Measurements from ENCODE around the gene FOXD3. TPM values are rescaled to one million over a fixed set of nuclear protein-coding genes. Genes with fewer than 3 reads are reported as not detected.

FOXD3 gene
- 5.2 TPM for total RNA-seq

- Histone ChIP-seq H3K27me3 (ENCODE audit: control insufficient read depth in 3 of 3, insufficient read depth in 3 of 3, low read length in 3 of 3) (peaks cover 90 to 98% (median 91%) of the 10 kb centered on the region in 3 donors), H3K9ac (ENCODE audit: low read depth in 1 of 3, low read length in 3 of 3) (peak within 1 kb of the TSS in 1 of 3 donors; percentile 54), H3K4me1 (ENCODE audit: control insufficient read depth in 3 of 3, insufficient read depth in 3 of 3, low read length in 3 of 3) (peaks cover 11 to 30% (median 27%) of the 10 kb centered on the region in 3 donors), H3K36me3 (ENCODE audit: control insufficient read depth in 3 of 3, insufficient read depth in 3 of 3, low read length in 3 of 3) (no peaks in the 10 kb centered on the region), H3K4me3 (ENCODE audit: low read length in 3 of 3) (peak within 1 kb of the TSS; percentile 51 to 63 (median 58)), H3K9me3 (ENCODE audit: control insufficient read depth in 3 of 3, low read length in 3 of 3) (no peaks in the 10 kb centered on the region), H3K27ac (ENCODE audit: low read depth, low read length) (no peak within 1 kb of the TSS)
Observed at GRCh38 chr1:63322114-63322943, at the start of gene FOXD3. TSS of gene FOXD3 (plus strand) at chr1:63322567. CDS start at chr1:63323059, 492 bp downstream.

GRCh38 chr1:63272811-63273210 is 49.6 kb upstream of the FOXD3 start:
- no peaks in the 10 kb centered on the region for H3K27me3 ChIP-seq (ENCODE audit: control insufficient read depth in 3 of 3, insufficient read depth in 3 of 3, low read length in 3 of 3)
- no peaks in the 10 kb centered on the region for H3K9me3 ChIP-seq (ENCODE audit: control insufficient read depth in 3 of 3, low read length in 3 of 3)

DNA sequence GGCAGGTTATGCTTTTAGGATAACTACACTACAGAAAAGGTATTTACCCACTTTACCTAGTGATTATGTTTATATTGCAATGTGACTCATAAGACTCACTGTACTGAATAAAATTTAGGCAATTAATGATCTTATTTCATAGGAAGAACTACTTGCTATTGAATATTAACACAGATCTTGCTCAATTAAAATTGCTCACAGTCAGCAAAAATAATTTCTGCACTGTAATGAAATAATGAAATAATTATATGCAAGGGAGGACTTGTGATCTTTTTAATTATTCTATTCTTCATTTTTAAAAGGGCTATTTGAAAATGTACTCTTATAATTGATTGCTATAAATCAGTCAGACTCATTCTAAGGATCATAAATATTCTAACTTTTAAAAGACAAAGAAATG is 48.0 kb upstream of the FOXD3 start:
- Histone ChIP-seq H3K27ac (ENCODE audit: low read depth, low read length) (no peak overlapping the region), H3K36me3 (ENCODE audit: control insufficient read depth in 3 of 3, insufficient read depth in 3 of 3, low read length in 3 of 3) (no peaks in the 10 kb centered on the region), H3K9me3 (ENCODE audit: control insufficient read depth in 3 of 3, low read length in 3 of 3) (no peaks in the 10 kb centered on the region), H3K27me3 (ENCODE audit: control insufficient read depth in 3 of 3, insufficient read depth in 3 of 3, low read length in 3 of 3) (no peaks in the 10 kb centered on the region), H3K4me1 (ENCODE audit: control insufficient read depth in 3 of 3, insufficient read depth in 3 of 3, low read length in 3 of 3) (peaks cover 0 to 2% (median 0%) of the 10 kb centered on the region in 3 donors), H3K4me3 (ENCODE audit: low read length in 3 of 3) (no peak overlapping the region), H3K9ac (ENCODE audit: low read depth in 1 of 3, low read length in 3 of 3) (no peak overlapping the region)

More at GRCh38 chr1:63272811-63273210, 49.6 kb upstream of the FOXD3 start:
- Histone ChIP-seq H3K27ac (ENCODE audit: low read depth, low read length) (no peak overlapping the region), H3K9ac (ENCODE audit: low read depth in 1 of 3, low read length in 3 of 3) (no peak overlapping the region), H3K4me3 (ENCODE audit: low read length in 3 of 3) (no peak overlapping the region), H3K36me3 (ENCODE audit: control insufficient read depth in 3 of 3, insufficient read depth in 3 of 3, low read length in 3 of 3) (no peaks in the 10 kb centered on the region), H3K4me1 (ENCODE audit: control insufficient read depth in 3 of 3, insufficient read depth in 3 of 3, low read length in 3 of 3) (peaks cover 0 to 2% (median 0%) of the 10 kb centered on the region in 3 donors)

GRCh38 chr1:63274979-63275378 is 47.4 kb upstream of the FOXD3 start:
- peaks cover 0 to 2% (median 0%) of the 10 kb centered on the region in 3 donors for H3K4me1 ChIP-seq (ENCODE audit: control insufficient read depth in 3 of 3, insufficient read depth in 3 of 3, low read length in 3 of 3)
- H3K36me3 ChIP-seq (ENCODE audit: control insufficient read depth in 3 of 3, insufficient read depth in 3 of 3, low read length in 3 of 3) = no peaks in the 10 kb centered on the region
- no peaks in the 10 kb centered on the region for H3K9me3 ChIP-seq (ENCODE audit: control insufficient read depth in 3 of 3, low read length in 3 of 3)
- no peaks in the 10 kb centered on the region for H3K27me3 ChIP-seq (ENCODE audit: control insufficient read depth in 3 of 3, insufficient read depth in 3 of 3, low read length in 3 of 3)
- no peak overlapping the region for H3K27ac ChIP-seq (ENCODE audit: low read depth, low read length)
- H3K9ac ChIP-seq (ENCODE audit: low read depth in 1 of 3, low read length in 3 of 3) = no peak overlapping the region
- no peak overlapping the region for H3K4me3 ChIP-seq (ENCODE audit: low read length in 3 of 3)

GRCh38 chr1:63276624-63277023 is 45.7 kb upstream of the FOXD3 start:
- H3K4me1 ChIP-seq (ENCODE audit: control insufficient read depth in 3 of 3, insufficient read depth in 3 of 3, low read length in 3 of 3) = peaks cover 0 to 2% (median 0%) of the 10 kb centered on the region in 3 donors
- peak overlapping the region; percentile 18 to 55 (median 18) for H3K4me3 ChIP-seq (ENCODE audit: low read length in 3 of 3)
- no peak overlapping the region for H3K27ac ChIP-seq (ENCODE audit: low read depth, low read length)
- peak overlapping the region in 2 of 3 donors; percentile 28 to 46 for H3K9ac ChIP-seq (ENCODE audit: low read depth in 1 of 3, low read length in 3 of 3)
- H3K9me3 ChIP-seq (ENCODE audit: control insufficient read depth in 3 of 3, low read length in 3 of 3) = no peaks in the 10 kb centered on the region
- no peaks in the 10 kb centered on the region for H3K27me3 ChIP-seq (ENCODE audit: control insufficient read depth in 3 of 3, insufficient read depth in 3 of 3, low read length in 3 of 3)
- H3K36me3 ChIP-seq (ENCODE audit: control insufficient read depth in 3 of 3, insufficient read depth in 3 of 3, low read length in 3 of 3) = no peaks in the 10 kb centered on the region

- H3K27ac ChIP-seq (ENCODE audit: low read depth, low read length) = no peak overlapping the region
- peaks cover 0 to 2% (median 0%) of the 10 kb centered on the region in 3 donors for H3K4me1 ChIP-seq (ENCODE audit: control insufficient read depth in 3 of 3, insufficient read depth in 3 of 3, low read length in 3 of 3)
- H3K9me3 ChIP-seq (ENCODE audit: control insufficient read depth in 3 of 3, low read length in 3 of 3) = no peaks in the 10 kb centered on the region
- peak overlapping the region in 1 of 3 donors; percentile 46 for H3K9ac ChIP-seq (ENCODE audit: low read depth in 1 of 3, low read length in 3 of 3)
- H3K27me3 ChIP-seq (ENCODE audit: control insufficient read depth in 3 of 3, insufficient read depth in 3 of 3, low read length in 3 of 3) = no peaks in the 10 kb centered on the region
- no peaks in the 10 kb centered on the region for H3K36me3 ChIP-seq (ENCODE audit: control insufficient read depth in 3 of 3, insufficient read depth in 3 of 3, low read length in 3 of 3)
- no peak overlapping the region for H3K4me3 ChIP-seq (ENCODE audit: low read length in 3 of 3)
Observed at GRCh38 chr1:63277195-63278192, 44.9 kb upstream of the FOXD3 start.

- Histone ChIP-seq H3K27me3 (ENCODE audit: control insufficient read depth in 3 of 3, insufficient read depth in 3 of 3, low read length in 3 of 3) (peaks cover 0 to 2% (median 0%) of the 10 kb centered on the region in 3 donors), H3K4me3 (ENCODE audit: low read length in 3 of 3) (no peak overlapping the region), H3K4me1 (ENCODE audit: control insufficient read depth in 3 of 3, insufficient read depth in 3 of 3, low read length in 3 of 3) (peaks cover 0 to under 1% (median 0%) of the 10 kb centered on the region in 3 donors), H3K27ac (ENCODE audit: low read depth, low read length) (no peak overlapping the region), H3K9ac (ENCODE audit: low read depth in 1 of 3, low read length in 3 of 3) (no peak overlapping the region), H3K9me3 (ENCODE audit: control insufficient read depth in 3 of 3, low read length in 3 of 3) (no peaks in the 10 kb centered on the region), H3K36me3 (ENCODE audit: control insufficient read depth in 3 of 3, insufficient read depth in 3 of 3, low read length in 3 of 3) (no peaks in the 10 kb centered on the region)
Observed at GRCh38 chr1:63281753-63282152, 40.6 kb upstream of the FOXD3 start.

DNA sequence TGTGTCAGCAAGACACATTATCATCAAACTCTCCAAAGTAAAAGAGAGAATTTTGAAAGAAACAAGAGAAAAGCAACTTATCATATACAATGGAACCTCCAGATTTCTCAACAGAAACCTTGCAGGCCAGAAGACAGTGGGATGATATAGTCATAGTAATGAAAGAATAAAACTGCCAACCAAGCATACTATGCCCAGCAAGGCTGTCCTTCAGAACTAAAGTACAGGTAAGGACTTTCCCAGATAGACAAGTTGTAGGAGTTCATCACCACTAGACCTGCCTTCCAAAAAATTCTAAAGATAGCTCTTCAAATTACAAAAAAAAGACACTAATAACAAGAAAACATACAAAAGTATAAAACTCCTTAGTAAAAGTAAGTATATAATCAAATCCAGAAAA is 33.2 kb upstream of the FOXD3 start:
- Histone ChIP-seq H3K4me3 (ENCODE audit: low read length in 3 of 3) (no peak overlapping the region), H3K9ac (ENCODE audit: low read depth in 1 of 3, low read length in 3 of 3) (no peak overlapping the region), H3K9me3 (ENCODE audit: control insufficient read depth in 3 of 3, low read length in 3 of 3) (peaks cover 0 to 7% (median 0%) of the 10 kb centered on the region in 3 donors), H3K27ac (ENCODE audit: low read depth, low read length) (no peak overlapping the region), H3K27me3 (ENCODE audit: control insufficient read depth in 3 of 3, insufficient read depth in 3 of 3, low read length in 3 of 3) (peaks cover 0 to 2% (median 0%) of the 10 kb centered on the region in 3 donors), H3K36me3 (ENCODE audit: control insufficient read depth in 3 of 3, insufficient read depth in 3 of 3, low read length in 3 of 3) (no peaks in the 10 kb centered on the region), H3K4me1 (ENCODE audit: control insufficient read depth in 3 of 3, insufficient read depth in 3 of 3, low read length in 3 of 3) (no peaks in the 10 kb centered on the region)

- Histone ChIP-seq H3K9ac (ENCODE audit: low read depth in 1 of 3, low read length in 3 of 3) (no peak overlapping the region), H3K27ac (ENCODE audit: low read depth, low read length) (no peak overlapping the region), H3K9me3 (ENCODE audit: control insufficient read depth in 3 of 3, low read length in 3 of 3) (no peaks in the 10 kb centered on the region), H3K4me1 (ENCODE audit: control insufficient read depth in 3 of 3, insufficient read depth in 3 of 3, low read length in 3 of 3) (no peaks in the 10 kb centered on the region), H3K36me3 (ENCODE audit: control insufficient read depth in 3 of 3, insufficient read depth in 3 of 3, low read length in 3 of 3) (no peaks in the 10 kb centered on the region), H3K4me3 (ENCODE audit: low read length in 3 of 3) (no peak overlapping the region), H3K27me3 (ENCODE audit: control insufficient read depth in 3 of 3, insufficient read depth in 3 of 3, low read length in 3 of 3) (no peaks in the 10 kb centered on the region)
Observed at GRCh38 chr1:63294803-63295594, 27.4 kb upstream of the FOXD3 start.

Measured in skeletal muscle tissue (tissue), 4 donors.